Neural progenitor cell (in vitro differentiated cells): ENCODE results near the gene ARL15.

ENCODE experiments used
- CTCF ChIP-seq: fragments of 200-600 bp; sonication (generic); IDR thresholded peaks from 2 replicates; pipeline ENCODE4 v1.5.1; 2017; ENCODE audit warnings: antibody characterized with exemption, mild to moderate bottlenecking
- EZH2 ChIP-seq: fragments of 200-600 bp; sonication (generic); IDR thresholded peaks from 2 replicates; pipeline ENCODE4 v1.6.1; 2017; ENCODE audit warnings: antibody characterized with exemption, mild to moderate bottlenecking, moderate library complexity
- EZH2phosphoT487 ChIP-seq: fragments of 200-600 bp; sonication (generic); IDR thresholded peaks from 2 replicates; pipeline ENCODE4 v1.6.1; 2017; ENCODE audit warnings: antibody characterized with exemption

GRCh38 chr5:54309691-54310432 lies 511 bp downstream of the ARL15 start:
- no peak for TF ChIP-seq CTCF
- no peak for TF ChIP-seq EZH2phosphoT487
- TF ChIP-seq EZH2 = no peak
